Neural cell (in vitro differentiated cells): Measurements from ENCODE around the gene AKIRIN1. TPM values are rescaled to one million over a fixed set of nuclear protein-coding genes. Genes with fewer than 3 reads are reported as not detected.
"Not testable (repeated sequence)": the region's sequence is repeated elsewhere in the genome, so short reads cannot be mapped to it uniquely, and the experiment has no call there.

Experiments
- H2AFZ ChIP-seq: fragments of 200-600, 300-800 bp; sonication (generic), shearing (Covaris generic); 2 replicates; pipeline ENCODE4 v1.6.0; 2014; ENCODE audit warnings: low read depth, mild to moderate bottlenecking, antibody characterized with exemption, low read length, moderate library complexity
- H3F3A ChIP-seq: fragments of 200-600 bp; shearing (Covaris generic); 2 replicates; pipeline ENCODE4 v1.6.1; 2016; ENCODE audit warnings: mild to moderate bottlenecking, moderate library complexity, mixed read lengths, antibody characterized with exemption, low read length; ENCODE audit not compliant: insufficient read depth, poor library complexity, severe bottlenecking
- H3K27ac ChIP-seq: fragments of 200-600, 300-800 bp; sonication (generic), shearing (Covaris generic); 2 replicates; pipeline ENCODE4 v1.5.1; 2014; ENCODE audit warnings: mild to moderate bottlenecking, low read length, moderate library complexity
- H3K27me3 ChIP-seq: fragments of 300-800, 200-600 bp; sonication (generic), shearing (Covaris generic); 2 replicates; pipeline ENCODE4 v1.6.0; 2014; ENCODE audit warnings: mild to moderate bottlenecking, low read depth, low read length, moderate library complexity; ENCODE audit not compliant: insufficient read depth
- H3K36me3 ChIP-seq: fragments of 300-800, 200-600 bp; sonication (generic), shearing (Covaris generic); 2 replicates; pipeline ENCODE4 v1.5.1; 2014; ENCODE audit warnings: mild to moderate bottlenecking, antibody characterized with exemption, low read length, moderate library complexity; ENCODE audit not compliant: insufficient read depth
- H3K4me2 ChIP-seq: fragments of 300-800, 200-600 bp; sonication (generic), shearing (Covaris generic); 2 replicates; pipeline ENCODE4 v1.6.0; 2014; ENCODE audit warnings: mild to moderate bottlenecking, low read length
- H3K4me3 ChIP-seq: fragments of 300-800, 200-600 bp; sonication (generic), shearing (Covaris generic); 2 replicates; pipeline ENCODE4 v1.5.1; 2014; ENCODE audit warnings: mild to moderate bottlenecking, low read length, moderate library complexity
- H3K79me2 ChIP-seq: fragments of 200-600 bp; shearing (Covaris generic); replicated peaks from 2 replicates; pipeline ENCODE4 v1.6.0; 2014; ENCODE audit warnings: mild to moderate bottlenecking, low read length, moderate library complexity; ENCODE audit not compliant: insufficient read depth
- H3K9ac ChIP-seq: fragments of 300-800, 200-600 bp; sonication (generic), shearing (Covaris generic); 2 replicates; pipeline ENCODE4 v1.6.1; 2016; ENCODE audit warnings: mild to moderate bottlenecking, low read length, mixed read lengths
- H3K9me2 ChIP-seq: fragments of 200-600 bp; shearing (Covaris generic); 2 replicates; pipeline ENCODE4 v1.6.1; 2016; ENCODE audit warnings: mild to moderate bottlenecking, low read length, mixed read lengths; ENCODE audit not compliant: insufficient read depth
- H3K9me3 ChIP-seq: fragments of 200-600, 300-800 bp; sonication (generic), shearing (Covaris generic); 2 replicates; pipeline ENCODE4 v1.6.1; 2016; ENCODE audit warnings: mild to moderate bottlenecking, mixed run types, low read length, moderate library complexity, mixed read lengths
- H4K20me1 ChIP-seq: fragments of 200-600 bp; shearing (Covaris generic); 2 replicates; pipeline ENCODE4 v1.6.1; 2016; ENCODE audit warnings: mild to moderate bottlenecking, mixed run types; ENCODE audit not compliant: insufficient read depth
- EP300 ChIP-seq: fragments of 450-650 bp; conservative IDR thresholded peaks from 2 replicates; pipeline ENCODE4 v1.6.1; 2014; ENCODE audit warnings: antibody characterized with exemption, mild to moderate bottlenecking, moderate library complexity; ENCODE audit not compliant: poor library complexity, severe bottlenecking
- EZH2 ChIP-seq: fragments of 200-600, 300-800 bp; shearing (Covaris generic), sonication (generic); IDR thresholded peaks from 2 replicates; pipeline ENCODE4 v1.6.1; 2014; ENCODE audit warnings: antibody characterized with exemption, low read length, borderline replicate concordance, mild to moderate bottlenecking; ENCODE audit not compliant: insufficient read depth, poor library complexity, severe bottlenecking
- MXI1 ChIP-seq: fragments of 450-650 bp; conservative IDR thresholded peaks from 2 replicates; pipeline ENCODE4 v1.6.1; 2014; ENCODE audit warnings: antibody characterized with exemption, mild to moderate bottlenecking; ENCODE audit not compliant: poor library complexity, severe bottlenecking
- POLR2AphosphoS5 ChIP-seq: IDR thresholded peaks from 2 replicates; pipeline ENCODE4 v1.6.1; 2012
- RAD21 ChIP-seq: fragments of 450-650 bp; conservative IDR thresholded peaks from 2 replicates; pipeline ENCODE4 v1.6.1; 2014; ENCODE audit warnings: antibody characterized with exemption, mild to moderate bottlenecking, moderate library complexity
- SMC3 ChIP-seq: fragments of 450-650 bp; conservative IDR thresholded peaks from 2 replicates; pipeline ENCODE4 v1.6.1; 2014; ENCODE audit warnings: antibody characterized with exemption, mild to moderate bottlenecking, moderate library complexity; ENCODE audit not compliant: poor library complexity
- TAF1 ChIP-seq: IDR thresholded peaks from 2 replicates; pipeline ENCODE4 v1.6.1; 2012; ENCODE audit warnings: low read depth
- polyA plus RNA-seq: library from polyadenylated mRNA; depleted of rRNA; stranded (reverse); fragments of >200 nt; gene quantifications from 2 replicates; pipeline ENCODE4 v1.2.3, GENCODE V29; 2014
- TF ChIP-seq, protein P1 (sequence below): IDR thresholded peaks from 2 replicates; pipeline ENCODE4 v1.6.1; 2012; ENCODE audit warnings: borderline replicate concordance
- TF ChIP-seq, protein P2 (sequence below): fragments of 450-650 bp; IDR thresholded peaks from 2 replicates; pipeline ENCODE4 v1.5.1; 2014; ENCODE audit warnings: antibody characterized with exemption, mild to moderate bottlenecking, moderate library complexity; ENCODE audit not compliant: poor library complexity, severe bottlenecking

The AKIRIN1 gene
- polyA plus RNA-seq, 1 donor from 2014 or later = 181 TPM

GRCh38 chr1:38977399-38978244 is 13.5 kb upstream of the AKIRIN1 start:
- not testable (repeated sequence) for H3F3A ChIP-seq, H3K9me3 ChIP-seq, H3K36me3 ChIP-seq, H3K79me2 ChIP-seq, H3K27me3 ChIP-seq, H3K27ac ChIP-seq, H3K4me3 ChIP-seq, H2AFZ ChIP-seq, H3K9me2 ChIP-seq, H4K20me1 ChIP-seq, H3K9ac ChIP-seq, H3K4me2 ChIP-seq

- H3K36me3 ChIP-seq, H3K4me3 ChIP-seq, H3K79me2 ChIP-seq, H3K27ac ChIP-seq, H3K9me3 ChIP-seq, H3K27me3 ChIP-seq, H3F3A ChIP-seq, H3K4me2 ChIP-seq, H4K20me1 ChIP-seq, H2AFZ ChIP-seq, H3K9me2 ChIP-seq, H3K9ac ChIP-seq: not testable (repeated sequence)
Measured at GRCh38 chr1:38978245-38978542, 12.9 kb upstream of the AKIRIN1 start.

DNA sequence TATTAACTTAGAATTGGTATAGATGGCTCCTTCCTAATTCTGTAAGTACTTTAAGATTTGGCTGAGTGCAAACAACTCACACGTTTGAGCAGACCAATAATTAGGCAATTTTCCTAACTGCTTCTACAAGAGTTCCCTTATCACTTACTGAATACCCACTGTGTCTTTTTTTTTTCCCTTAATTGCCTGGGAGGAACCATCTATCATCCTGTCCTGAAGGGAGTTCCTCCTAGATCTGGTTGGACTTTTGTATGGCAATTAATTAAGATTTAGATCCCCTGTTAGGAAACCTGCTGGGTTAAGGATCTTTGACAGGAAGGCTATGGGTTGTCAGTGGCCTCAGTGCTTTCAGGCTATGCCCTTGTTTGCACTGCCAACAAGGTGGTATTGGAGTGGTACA is 11.7 kb upstream of the AKIRIN1 start:
- H3K4me2 ChIP-seq, H2AFZ ChIP-seq, H3K4me3 ChIP-seq, H4K20me1 ChIP-seq, H3K9me2 ChIP-seq, H3K36me3 ChIP-seq, H3K27ac ChIP-seq, H3K9ac ChIP-seq, H3F3A ChIP-seq, H3K9me3 ChIP-seq, H3K79me2 ChIP-seq, H3K27me3 ChIP-seq: not testable (repeated sequence)

DNA sequence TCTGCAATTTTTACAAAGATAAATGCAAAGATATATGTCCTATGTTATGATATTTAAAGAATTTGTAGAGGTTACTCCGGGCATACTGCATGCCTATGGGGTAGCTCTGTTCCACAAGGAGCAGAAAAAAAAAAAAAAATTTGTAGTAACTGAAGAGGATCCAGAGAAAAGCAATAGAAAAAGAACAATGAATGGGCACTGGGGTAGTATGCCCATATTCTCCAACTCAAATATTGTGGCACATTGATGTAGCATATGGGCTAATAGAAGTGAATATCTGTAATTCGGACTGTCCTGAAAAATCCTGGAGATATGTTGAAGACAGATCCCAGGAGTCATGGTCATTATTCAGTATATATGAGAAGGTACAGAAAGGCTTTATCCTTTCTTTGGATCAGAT is 1.1 kb upstream of the AKIRIN1 start:
- Histone ChIP-seq H3K9me3 (no peaks in the 10 kb centered on the region), H3K36me3 (no peaks in the 10 kb centered on the region), H4K20me1 (peaks cover 3% of the 10 kb centered on the region), H2AFZ (peak overlapping the region; percentile 87), H3K27me3 (no peaks in the 10 kb centered on the region), H3K27ac (peak overlapping the region; percentile 93), H3F3A (peaks cover 7% of the 10 kb centered on the region), H3K4me3 (peak overlapping the region; percentile 72), H3K79me2 (peaks cover 37% of the 10 kb centered on the region), H3K9me2 (no peaks in the 10 kb centered on the region), H3K9ac (peak overlapping the region; percentile 92), H3K4me2 (peak overlapping the region; percentile 74)
- no peak for TF ChIP-seq TAF1
- TF ChIP-seq, protein P1, sequence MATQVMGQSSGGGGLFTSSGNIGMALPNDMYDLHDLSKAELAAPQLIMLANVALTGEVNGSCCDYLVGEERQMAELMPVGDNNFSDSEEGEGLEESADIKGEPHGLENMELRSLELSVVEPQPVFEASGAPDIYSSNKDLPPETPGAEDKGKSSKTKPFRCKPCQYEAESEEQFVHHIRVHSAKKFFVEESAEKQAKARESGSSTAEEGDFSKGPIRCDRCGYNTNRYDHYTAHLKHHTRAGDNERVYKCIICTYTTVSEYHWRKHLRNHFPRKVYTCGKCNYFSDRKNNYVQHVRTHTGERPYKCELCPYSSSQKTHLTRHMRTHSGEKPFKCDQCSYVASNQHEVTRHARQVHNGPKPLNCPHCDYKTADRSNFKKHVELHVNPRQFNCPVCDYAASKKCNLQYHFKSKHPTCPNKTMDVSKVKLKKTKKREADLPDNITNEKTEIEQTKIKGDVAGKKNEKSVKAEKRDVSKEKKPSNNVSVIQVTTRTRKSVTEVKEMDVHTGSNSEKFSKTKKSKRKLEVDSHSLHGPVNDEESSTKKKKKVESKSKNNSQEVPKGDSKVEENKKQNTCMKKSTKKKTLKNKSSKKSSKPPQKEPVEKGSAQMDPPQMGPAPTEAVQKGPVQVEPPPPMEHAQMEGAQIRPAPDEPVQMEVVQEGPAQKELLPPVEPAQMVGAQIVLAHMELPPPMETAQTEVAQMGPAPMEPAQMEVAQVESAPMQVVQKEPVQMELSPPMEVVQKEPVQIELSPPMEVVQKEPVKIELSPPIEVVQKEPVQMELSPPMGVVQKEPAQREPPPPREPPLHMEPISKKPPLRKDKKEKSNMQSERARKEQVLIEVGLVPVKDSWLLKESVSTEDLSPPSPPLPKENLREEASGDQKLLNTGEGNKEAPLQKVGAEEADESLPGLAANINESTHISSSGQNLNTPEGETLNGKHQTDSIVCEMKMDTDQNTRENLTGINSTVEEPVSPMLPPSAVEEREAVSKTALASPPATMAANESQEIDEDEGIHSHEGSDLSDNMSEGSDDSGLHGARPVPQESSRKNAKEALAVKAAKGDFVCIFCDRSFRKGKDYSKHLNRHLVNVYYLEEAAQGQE = no peak
- TF ChIP-seq, protein P2, sequence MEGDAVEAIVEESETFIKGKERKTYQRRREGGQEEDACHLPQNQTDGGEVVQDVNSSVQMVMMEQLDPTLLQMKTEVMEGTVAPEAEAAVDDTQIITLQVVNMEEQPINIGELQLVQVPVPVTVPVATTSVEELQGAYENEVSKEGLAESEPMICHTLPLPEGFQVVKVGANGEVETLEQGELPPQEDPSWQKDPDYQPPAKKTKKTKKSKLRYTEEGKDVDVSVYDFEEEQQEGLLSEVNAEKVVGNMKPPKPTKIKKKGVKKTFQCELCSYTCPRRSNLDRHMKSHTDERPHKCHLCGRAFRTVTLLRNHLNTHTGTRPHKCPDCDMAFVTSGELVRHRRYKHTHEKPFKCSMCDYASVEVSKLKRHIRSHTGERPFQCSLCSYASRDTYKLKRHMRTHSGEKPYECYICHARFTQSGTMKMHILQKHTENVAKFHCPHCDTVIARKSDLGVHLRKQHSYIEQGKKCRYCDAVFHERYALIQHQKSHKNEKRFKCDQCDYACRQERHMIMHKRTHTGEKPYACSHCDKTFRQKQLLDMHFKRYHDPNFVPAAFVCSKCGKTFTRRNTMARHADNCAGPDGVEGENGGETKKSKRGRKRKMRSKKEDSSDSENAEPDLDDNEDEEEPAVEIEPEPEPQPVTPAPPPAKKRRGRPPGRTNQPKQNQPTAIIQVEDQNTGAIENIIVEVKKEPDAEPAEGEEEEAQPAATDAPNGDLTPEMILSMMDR = no peak
- TF ChIP-seq MXI1 = no peak
- no peak for TF ChIP-seq RAD21
- TF ChIP-seq EP300 = no peak
- no peak for TF ChIP-seq SMC3
- no peak for TF ChIP-seq POLR2AphosphoS5
- TF ChIP-seq EZH2 = no peak
